HG02884 (cell line): ENCODE data around the gene EFCAB12.
"Not testable (repeated sequence)": the region's sequence is repeated elsewhere in the genome, so short reads cannot be mapped to it uniquely, and the experiment has no call there.

Experiments used
- ATAC-seq: cut with Tn5 transposase; IDR thresholded peaks from one replicate; pipeline ENCODE4 v1.9.1; 2021; ENCODE audit warnings: mild to moderate bottlenecking, moderate library complexity; ENCODE audit not compliant: unreplicated experiment

EFCAB12 gene

GRCh38 chr3:129371041-129371826, 57.2 kb downstream of the EFCAB12 start:
- ATAC-seq: no peak

- ATAC-seq: no peak
These were observed 58.0 kb downstream of the EFCAB12 start for GRCh38 chr3:129370248-129370964.

GRCh38 chr3:129369711-129370110, 58.7 kb downstream of the EFCAB12 start:
- no peak for ATAC-seq

GRCh38 chr3:129367821-129368220, 60.6 kb downstream of the EFCAB12 start:
- ATAC-seq: no peak

GRCh38 chr3:129366312-129366831, 62.1 kb downstream of the EFCAB12 start:
- ATAC-seq: no peak

- ATAC-seq: no peak
These were observed 62.9 kb downstream of the EFCAB12 start for GRCh38 chr3:129365296-129366136.

- ATAC-seq: not testable (repeated sequence)
These were observed 63.6 kb downstream of the EFCAB12 start for GRCh38 chr3:129364811-129365210.

GRCh38 chr3:129363356-129363755, 65.1 kb downstream of the EFCAB12 start:
- ATAC-seq: not testable (repeated sequence)

- no peak for ATAC-seq
These were observed 67.6 kb downstream of the EFCAB12 start for GRCh38 chr3:129360705-129361460.

- ATAC-seq: no peak
These were observed 68.2 kb downstream of the EFCAB12 start for GRCh38 chr3:129360171-129360611.

GRCh38 chr3:129358772-129359371, 69.6 kb downstream of the EFCAB12 start:
- ATAC-seq: no peak

GRCh38 chr3:129358177-129358771, 70.2 kb downstream of the EFCAB12 start:
- no peak for ATAC-seq

- ATAC-seq: no peak
These were observed 70.8 kb downstream of the EFCAB12 start for GRCh38 chr3:129357616-129358015.

- no peak for ATAC-seq
These were observed 71.5 kb downstream of the EFCAB12 start for GRCh38 chr3:129356756-129357425.

- no peak for ATAC-seq
These were observed 74.9 kb downstream of the EFCAB12 start for GRCh38 chr3:129353589-129353941.

GRCh38 chr3:129352650-129353588, 75.5 kb downstream of the EFCAB12 start:
- ATAC-seq: no peak

- ATAC-seq: no peak
These were observed 76.4 kb downstream of the EFCAB12 start for GRCh38 chr3:129352045-129352444.
